Heart right ventricle (tissue), 16 donors: Measurements from ENCODE around the gene SCCPDH. TPM values are rescaled to one million over a fixed set of nuclear protein-coding genes. Genes with fewer than 3 reads are reported as not detected.

Experiments used
- ATAC-seq, 8 donors: fragments of 200-7000 bp; cut with Tn5 transposase; one replicate each; pipeline ENCODE4 v1.9.1; 2020; ENCODE audit warnings: mild to moderate bottlenecking in 8 of 8, moderate library complexity in 8 of 8, moderate number of reproducible peaks in 1 of 8
- DNase-seq, 2 donors: peaks; one replicate each; pipeline ENCODE4 v3.0.0-alpha.2; 2020
- H3K27ac ChIP-seq, 10 donors: fragments of 200-600 bp; sonication (generic) in 2 of 10; one replicate each; pipeline versions ENCODE4 v1.5.0 to v1.8.0; 2020 to 2022; ENCODE audit warnings: mild to moderate bottlenecking in 3 of 10
- H3K27me3 ChIP-seq, 7 donors: fragments of 200-600 bp; one replicate each; pipeline ENCODE4 v1.8.0; 2021 to 2022; ENCODE audit warnings: mild to moderate bottlenecking in 2 of 7
- H3K36me3 ChIP-seq, 9 donors: fragments of 200-600 bp; sonication (generic) in 1 of 9; one replicate each; pipeline versions ENCODE4 v1.5.0 to v1.8.0; 2020 to 2022; ENCODE audit warnings: mild to moderate bottlenecking in 2 of 9
- H3K4me1 ChIP-seq, 9 donors: fragments of 200-600 bp; sonication (generic) in 1 of 9; one replicate each; pipeline versions ENCODE4 v1.5.0 to v1.8.0; 2020 to 2022; ENCODE audit warnings: mild to moderate bottlenecking in 4 of 9
- H3K4me3 ChIP-seq, 10 donors: fragments of 200-600 bp; sonication (generic) in 2 of 10; one replicate each; pipeline versions ENCODE4 v1.5.0 to v1.8.0; 2020 to 2022; ENCODE audit warnings: mild to moderate bottlenecking in 7 of 10, moderate library complexity in 2 of 10
- H3K9me3 ChIP-seq, 11 donors: fragments of 200-600 bp in 10 of 11; sonication (generic) in 2 of 11; one replicate each; pipeline versions ENCODE4 v1.5.0 to v1.8.0; 2013 to 2022; ENCODE audit warnings: mild to moderate bottlenecking in 2 of 11, control low read depth in 1 of 11, moderate library complexity in 1 of 11
- WGBS, 2 donors: extraction: QIAGEN DNeasy Blood & Tissue Kit; methylation state at CpG; one replicate each; pipeline ENCODE4 v1.1.7; 2013; ENCODE audit warnings: inconsistent platforms in 1 of 2; 5-methylcytosine and 5-hydroxymethylcytosine counted together
- intact Hi-C, 10 donors: fragments of 100-400 bp; cut with DNase I; formaldehyde crosslinking; loops; one replicate each; pipeline versions ENCODE4 v1.11.1 to v1.14.2; 2022
- polyA plus RNA-seq, 2 donors: library from polyadenylated mRNA; stranded (reverse); fragments of 200-250 nt; gene quantifications; one replicate each; pipeline ENCODE4 v1.2.3, GENCODE V29; 2013
- total RNA-seq, 10 donors: library from RNA; stranded (reverse); fragmentation: NEBNext Ultra II Directional in 3 of 10; extraction: Animal tissue kit (Norgen Biotek cat#: 25700) in 3 of 10; gene quantifications; one replicate each; pipeline versions ENCODE4 v1.2.1 to v1.2.4, GENCODE V29; 2021 to 2023
- TF ChIP-seq, protein P1 (sequence below), 9 donors: fragments of 200-600 bp; sonication (generic) in 2 of 9; IDR thresholded peaks; one replicate each; pipeline versions ENCODE4 v1.5.0 to v1.8.0; 2021 to 2022; ENCODE audit warnings: antibody characterized with exemption in 9 of 9, mild to moderate bottlenecking in 5 of 9, moderate library complexity in 1 of 9
- donor health status: Arrhythmogenic right ventricular cardiomyopathy.
- donor health status: ischemic (EF 13 %, LVEDD 7.1; RV severe dilation, severe dysfunction).
- donor health status: healthy with polysubstance abuse.
- donor health status: DM: no; HTN: yes; CAD: no.
- donor health status: DM: no; HTN: no; CAD: no.
- donor health status: ischemic (EF 25% LVEDD 6.9; RV normal size, moderate dysfunction).
- donor health status: ischemic (EF 25% LVEDD 5.7; RV mildly dilated, moderate dysfunction).
- donor health status: healthy.
- donor health status: DM: yes; HTN: yes; CAD: no.
- donor health status: Ischemic cardiomyopathy.
- donor health status: ischemic (EF 35%, LVEDD 5.7; RV mildly dilated, moderate dysfunction).
- donor health status: nonischemic (EF 11% LVEDD 7.7; RV severe dilation, severe dysfunction).
- donor health status: DM: yes; HTN: yes; CAD: no.
- donor health status: PGD.
- donor health status: ischemic (EF 29% LVEDD 5.4; RV normal size, mild dysfunction).
- donor health status: nonischemic (EF 23%, LVEDD 6.1; RV moderate dilation, normal function).

SCCPDH gene
- total and polyA plus RNA-seq, 12 donors: 9.9 to 37.5 (median 30.8) TPM

DNA sequence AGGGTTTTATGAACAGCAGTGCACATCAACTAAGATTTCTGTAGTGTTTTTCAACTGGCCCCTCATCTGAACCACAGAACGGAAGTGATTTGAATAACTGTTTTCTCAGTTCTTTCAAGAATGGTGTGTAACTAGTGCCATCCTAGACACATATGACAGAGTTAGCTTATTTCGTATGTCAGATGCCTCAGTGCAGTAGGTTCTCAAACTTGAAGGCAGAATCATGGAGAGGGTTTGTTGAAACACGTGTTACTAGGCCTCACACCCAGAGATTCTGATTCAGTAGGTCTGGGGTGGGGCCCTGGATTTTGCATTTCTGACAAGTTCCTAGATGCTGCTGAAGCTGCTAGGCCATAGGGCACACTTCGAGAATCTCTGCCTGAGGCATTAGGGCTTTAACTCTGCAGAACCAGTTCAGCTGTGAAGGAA lies 49.0 kb downstream of the SCCPDH start:
- ATAC-seq (no peak), DNase-seq (no peak)
- Histone ChIP-seq H3K9me3 (no peaks in the 10 kb centered on the region), H3K27ac (no peak overlapping the region), H3K27me3 (no peaks in the 10 kb centered on the region), H3K36me3 (peaks cover 0 to 84% (median 12%) of the 10 kb centered on the region in 9 donors), H3K4me1 (peaks cover 0 to 4% (median 0%) of the 10 kb centered on the region in 9 donors), H3K4me3 (no peak overlapping the region)
- WGBS, 2 donors: 95 to 96% methylated on average over 4 of the region's 4 CpGs
- TF ChIP-seq, protein P1, sequence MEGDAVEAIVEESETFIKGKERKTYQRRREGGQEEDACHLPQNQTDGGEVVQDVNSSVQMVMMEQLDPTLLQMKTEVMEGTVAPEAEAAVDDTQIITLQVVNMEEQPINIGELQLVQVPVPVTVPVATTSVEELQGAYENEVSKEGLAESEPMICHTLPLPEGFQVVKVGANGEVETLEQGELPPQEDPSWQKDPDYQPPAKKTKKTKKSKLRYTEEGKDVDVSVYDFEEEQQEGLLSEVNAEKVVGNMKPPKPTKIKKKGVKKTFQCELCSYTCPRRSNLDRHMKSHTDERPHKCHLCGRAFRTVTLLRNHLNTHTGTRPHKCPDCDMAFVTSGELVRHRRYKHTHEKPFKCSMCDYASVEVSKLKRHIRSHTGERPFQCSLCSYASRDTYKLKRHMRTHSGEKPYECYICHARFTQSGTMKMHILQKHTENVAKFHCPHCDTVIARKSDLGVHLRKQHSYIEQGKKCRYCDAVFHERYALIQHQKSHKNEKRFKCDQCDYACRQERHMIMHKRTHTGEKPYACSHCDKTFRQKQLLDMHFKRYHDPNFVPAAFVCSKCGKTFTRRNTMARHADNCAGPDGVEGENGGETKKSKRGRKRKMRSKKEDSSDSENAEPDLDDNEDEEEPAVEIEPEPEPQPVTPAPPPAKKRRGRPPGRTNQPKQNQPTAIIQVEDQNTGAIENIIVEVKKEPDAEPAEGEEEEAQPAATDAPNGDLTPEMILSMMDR (IDR thresholded peaks at IDR 0.05): no peak
- intact Hi-C loops: no loop called here

DNA sequence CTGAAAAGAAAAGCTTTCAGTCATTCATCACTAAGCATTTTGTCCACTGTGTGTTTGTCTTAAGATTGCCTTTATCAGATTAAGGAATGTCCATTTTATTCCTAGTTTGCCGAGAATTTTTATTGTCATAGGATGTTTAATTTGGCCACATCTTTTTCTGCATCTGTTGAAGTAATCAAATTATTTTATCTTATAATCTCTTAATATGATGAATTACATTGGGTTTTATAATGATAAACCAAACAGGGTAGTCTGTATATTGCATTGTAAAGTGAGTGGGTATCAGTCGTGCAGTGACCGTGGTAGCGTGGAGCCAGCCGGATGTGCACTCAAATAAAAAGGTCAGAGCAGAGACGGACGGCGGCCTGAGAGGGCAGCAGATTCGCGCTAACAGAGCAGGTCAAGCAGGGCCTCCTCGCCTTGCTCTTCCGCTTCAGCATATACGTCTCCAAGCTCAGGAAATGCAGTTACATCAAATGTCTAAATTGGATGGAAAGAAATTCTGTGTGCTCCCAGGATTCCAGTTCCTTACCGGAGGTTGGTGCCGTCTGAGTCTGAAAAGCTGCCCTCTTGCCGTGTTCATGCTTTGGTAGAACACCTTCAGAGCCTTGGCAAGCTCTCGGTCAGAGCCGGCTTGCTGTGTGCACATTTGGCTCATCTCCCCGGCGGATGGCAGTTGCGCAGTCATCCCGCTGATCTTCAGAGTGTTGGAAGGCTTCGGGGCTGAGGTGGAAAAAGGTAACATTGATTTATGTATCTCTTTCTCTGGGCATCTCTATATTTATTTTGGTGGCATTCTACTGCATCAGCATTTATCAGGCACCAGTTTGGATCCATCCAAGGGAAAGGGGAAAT lies 51.5 kb downstream of the SCCPDH start:
- 89 to 92% methylated on average over 23 of the region's 23 CpGs for WGBS, 2 donors
- H3K4me3 ChIP-seq: no peak overlapping the region
- H3K36me3 ChIP-seq: peaks cover 0 to 86% (median 15%) of the 10 kb centered on the region in 9 donors

DNA sequence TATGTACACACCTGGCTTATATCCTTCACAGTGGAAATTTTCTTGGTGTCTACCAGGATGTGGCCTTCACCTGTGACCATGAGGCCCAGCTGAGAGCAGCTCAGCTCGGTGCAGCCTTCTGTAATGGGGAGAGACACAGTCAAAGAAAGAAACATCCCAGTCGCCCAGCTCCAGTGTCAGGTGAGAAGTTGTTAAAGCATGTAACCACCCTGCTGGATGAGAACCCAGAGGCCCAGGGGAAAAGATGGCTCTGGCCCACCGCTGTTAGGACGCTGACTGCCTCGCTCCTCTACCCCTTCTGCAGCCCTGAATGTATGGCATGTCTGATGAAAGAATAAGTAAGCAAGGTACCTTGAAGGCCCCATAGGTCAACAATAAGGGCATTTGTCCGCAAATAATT lies 52.7 kb downstream of the SCCPDH start:
- H3K27ac ChIP-seq: no peak overlapping the region
- WGBS, 2 donors: 95 to 96% methylated on average over 6 of the region's 6 CpGs
- H3K36me3 ChIP-seq: peaks cover 0 to 76% (median 15%) of the 10 kb centered on the region in 9 donors

More for the DNA sequence above, 51.5 kb downstream of the SCCPDH start:
- ATAC-seq: no peak
- TF ChIP-seq, protein P1 (IDR thresholded peaks at IDR 0.05): no peak
- no peak overlapping the region for H3K27ac ChIP-seq
- no peaks in the 10 kb centered on the region for H3K27me3 ChIP-seq
- intact Hi-C loops: no loop called here
- no peak for DNase-seq
- H3K4me1 ChIP-seq: no peaks in the 10 kb centered on the region
- H3K9me3 ChIP-seq: no peaks in the 10 kb centered on the region

DNA sequence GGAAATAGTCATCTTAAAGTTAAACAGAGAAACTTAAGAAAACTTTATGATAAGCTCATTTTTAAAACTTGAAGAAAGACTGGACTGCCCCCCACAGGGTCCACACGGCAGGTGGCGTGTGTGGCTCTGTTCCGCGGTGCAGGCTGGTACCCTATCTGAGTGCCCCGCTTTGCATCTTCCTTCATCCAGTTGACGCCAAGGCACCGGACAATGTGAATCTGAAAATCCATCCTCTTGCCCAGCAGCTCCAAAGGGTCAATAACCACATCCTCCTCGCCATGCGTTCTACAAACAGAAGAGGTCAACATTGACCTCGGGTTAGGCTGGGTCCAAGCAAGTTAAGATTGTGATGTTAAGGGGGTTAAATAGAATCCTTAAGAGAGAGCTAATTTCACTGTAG lies 54.5 kb downstream of the SCCPDH start:
- H3K27me3 ChIP-seq: no peaks in the 10 kb centered on the region
- DNase-seq (no peak), ATAC-seq (no peak)
- no peaks in the 10 kb centered on the region for H3K9me3 ChIP-seq
- H3K36me3 ChIP-seq: peaks cover 0 to 61% (median 10%) of the 10 kb centered on the region in 9 donors
- no peak overlapping the region for H3K27ac ChIP-seq
- TF ChIP-seq, protein P1 (IDR thresholded peaks at IDR 0.05): no peak
- intact Hi-C loops: no loop called here
- WGBS, 2 donors: 92 to 96% methylated on average over 10 of the region's 10 CpGs
- no peak overlapping the region for H3K4me3 ChIP-seq
- peaks cover 0 to 13% (median 8%) of the 10 kb centered on the region in 9 donors for H3K4me1 ChIP-seq

More for the DNA sequence above, 52.7 kb downstream of the SCCPDH start:
- H3K4me1 ChIP-seq: peaks cover 0 to 3% (median 0%) of the 10 kb centered on the region in 9 donors
- no peak for DNase-seq
- TF ChIP-seq, protein P1 (IDR thresholded peaks at IDR 0.05): no peak
- no peaks in the 10 kb centered on the region for H3K9me3 ChIP-seq
- intact Hi-C loops: no loop called here
- H3K27me3 ChIP-seq: no peaks in the 10 kb centered on the region
- no peak for ATAC-seq
- H3K4me3 ChIP-seq: no peak overlapping the region
